NCI-H187 treated with DMSO at 0.1 percent for 48 hours (cell line): ENCODE data around the gene R3HDM4.
"Not testable (repeated sequence)": the region's sequence is repeated elsewhere in the genome, so short reads cannot be mapped to it uniquely, and the experiment has no call there.

Source experiments
- DNase-seq: peaks from one replicate; lab custom pipeline; 2025; lab: John Stamatoyannopoulos, UW

Gene R3HDM4

GRCh38 chr19:911197-912033, 1.6 kb downstream of the R3HDM4 start:
- DNase-seq = no peak

- DNase-seq = no peak
These were observed 5.7 kb downstream of the R3HDM4 start for GRCh38 chr19:907183-907853.

GRCh38 chr19:906480-906879, 6.5 kb downstream of the R3HDM4 start:
- DNase-seq = no peak

GRCh38 chr19:904545-904944, 8.5 kb downstream of the R3HDM4 start:
- DNase-seq = no peak

- no peak for DNase-seq
These were observed 9.7 kb downstream of the R3HDM4 start for GRCh38 chr19:903266-903797.

- no peak for DNase-seq
These were observed 10.4 kb downstream of the R3HDM4 start for GRCh38 chr19:902446-903226.

- DNase-seq = no peak
These were observed 11.0 kb downstream of the R3HDM4 start for GRCh38 chr19:902093-902370.

GRCh38 chr19:901216-902092, 11.6 kb downstream of the R3HDM4 start:
- DNase-seq = no peak

- DNase-seq = no peak
These were observed 12.5 kb downstream of the R3HDM4 start for GRCh38 chr19:900302-901111.

- no peak for DNase-seq
These were observed 13.0 kb downstream of the R3HDM4 start for GRCh38 chr19:900043-900301.

- DNase-seq = no peak
These were observed 13.5 kb downstream of the R3HDM4 start for GRCh38 chr19:899336-900042.

- DNase-seq = no peak
These were observed 14.4 kb downstream of the R3HDM4 start for GRCh38 chr19:898663-899062.

GRCh38 chr19:897442-898039, 15.5 kb downstream of the R3HDM4 start:
- no peak for DNase-seq

- no peak for DNase-seq
These were observed 16.0 kb downstream of the R3HDM4 start for GRCh38 chr19:896999-897398.

- DNase-seq = no peak
These were observed 16.6 kb downstream of the R3HDM4 start for GRCh38 chr19:896434-896833.

- peak; percentile 49 for DNase-seq
These were observed 19.9 kb downstream of the R3HDM4 start, which contains the start of the genes MED16 and RNU6-9 for GRCh38 chr19:892894-893689. MED16 (minus strand) TSS chr19:893187; CDS start chr19:891131, 2,056 bp downstream. RNU6-9 (plus strand) TSS chr19:893484.

GRCh38 chr19:892243-892893, 20.7 kb downstream of the R3HDM4 start:
- DNase-seq = no peak

GRCh38 chr19:891421-892200, 21.4 kb downstream of the R3HDM4 start:
- not testable (repeated sequence) for DNase-seq
